CD4-positive, CD25-positive, alpha-beta regulatory T cell (primary cell): Measurements from ENCODE around the gene DSTN. TPM values are rescaled to one million over a fixed set of nuclear protein-coding genes. Genes with fewer than 3 reads are reported as not detected.

ENCODE experiments used
- ATAC-seq, 2 donors: fragments of 150-1000 bp; cut with Tn5 transposase; one replicate each; pipeline ENCODE4 v1.10.0; 2021; ENCODE audit warnings: low read depth in 2 of 2, moderate number of reproducible peaks in 2 of 2, moderate library complexity in 1 of 2
- DNase-seq, 3 donors: peaks; one replicate each; pipeline versions ENCODE4 v3.0.0 to v3.0.0-alpha.2; 2012 to 2022; ENCODE audit warnings: mixed read lengths in 1 of 3
- H3K27ac ChIP-seq: one replicate; pipeline ENCODE4 v1.7.0; 2013; ENCODE audit warnings: mild to moderate bottlenecking, low read length; ENCODE audit not compliant: insufficient read depth, poor library complexity, severe bottlenecking
- H3K27me3 ChIP-seq: one replicate; pipeline ENCODE4 v1.7.0; 2013; ENCODE audit warnings: low read length; ENCODE audit not compliant: control insufficient read depth, insufficient read depth
- H3K36me3 ChIP-seq: one replicate; pipeline ENCODE4 v1.7.0; 2013; ENCODE audit warnings: mild to moderate bottlenecking, low read length, moderate library complexity; ENCODE audit not compliant: control insufficient read depth, insufficient read depth
- H3K4me1 ChIP-seq: 2 replicates; pipeline ENCODE4 v1.7.0; 2013; ENCODE audit warnings: mild to moderate bottlenecking, low read length; ENCODE audit not compliant: insufficient read depth, control insufficient read depth, poor library complexity, severe bottlenecking
- H3K4me3 ChIP-seq: one replicate; pipeline ENCODE4 v1.7.0; 2013; ENCODE audit warnings: low read depth, mild to moderate bottlenecking, low read length, moderate library complexity
- H3K9me3 ChIP-seq, 2 experiments: 1 replicate in 1 of 2; 2 replicates in 1 of 2; pipeline ENCODE4 v1.7.0; 2013; ENCODE audit warnings: low read length in 2 of 2, mild to moderate bottlenecking in 1 of 2, moderate library complexity in 1 of 2; ENCODE audit not compliant: control insufficient read depth in 2 of 2
- H3K27ac Mint-ChIP-seq, 3 donors: one replicate each; pipeline ENCODE4 v1.8.0; 2020 to 2022; ENCODE audit warnings: mild to moderate bottlenecking in 3 of 3, mixed read lengths in 3 of 3, moderate library complexity in 2 of 3
- H3K27me3 Mint-ChIP-seq: one replicate; pipeline ENCODE4 v1.8.0; 2022; ENCODE audit warnings: mild to moderate bottlenecking, mixed read lengths
- H3K36me3 Mint-ChIP-seq: one replicate; pipeline ENCODE4 v1.8.0; 2020; ENCODE audit warnings: mixed read lengths
- H3K4me1 Mint-ChIP-seq, 4 donors: one replicate each; pipeline ENCODE4 v1.8.0; 2020 to 2022; ENCODE audit warnings: mixed read lengths in 4 of 4, mild to moderate bottlenecking in 1 of 4
- H3K4me3 Mint-ChIP-seq, 4 donors: one replicate each; pipeline ENCODE4 v1.8.0; 2020 to 2022; ENCODE audit warnings: mild to moderate bottlenecking in 4 of 4, mixed read lengths in 4 of 4, moderate library complexity in 3 of 4
- H3K9me3 Mint-ChIP-seq, 7 donors: one replicate each; pipeline ENCODE4 v1.8.0; 2020 to 2022; ENCODE audit warnings: mixed read lengths in 7 of 7, mild to moderate bottlenecking in 3 of 7, moderate library complexity in 2 of 7
- polyA plus RNA-seq, 4 donors: library from polyadenylated mRNA; unstranded; fragments of 300-500 nt; fragmentation: Illumina TruSeq; gene quantifications; one replicate each; pipeline ENCODE4 v1.2.3, GENCODE V29; 2021
- total RNA-seq: library from RNA; stranded (reverse); gene quantifications from one replicate; pipeline ENCODE4 v1.2.3, GENCODE V29; 2022

DSTN gene
- total and polyA plus RNA-seq, 5 donors from 2014 or later = 50.6 to 145 (median 106) TPM

DNA sequence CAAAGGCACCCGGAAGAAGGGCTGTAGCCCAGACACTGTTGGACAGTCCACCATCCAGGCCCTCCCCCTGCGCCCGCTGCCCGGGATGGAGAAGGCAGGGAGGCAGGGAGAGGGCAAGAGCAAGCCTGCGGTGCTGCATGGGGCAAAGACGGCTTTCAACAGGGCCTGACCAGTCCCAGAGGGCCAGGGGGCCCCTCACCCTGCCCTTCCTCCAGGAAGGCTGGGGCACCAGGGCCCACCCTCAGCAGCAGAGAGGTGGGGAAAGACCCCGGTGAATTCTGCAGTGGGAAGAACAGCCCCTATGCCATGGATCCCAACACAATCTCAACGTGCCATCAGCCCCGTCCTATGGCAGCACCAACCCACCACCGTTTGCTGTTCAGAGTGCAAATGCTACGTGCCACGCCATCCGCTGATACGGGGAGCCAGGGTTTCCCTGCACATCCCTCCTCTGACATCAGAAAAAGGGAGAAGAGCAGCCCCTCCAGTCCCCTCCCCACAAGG lies 71.1 kb downstream of the DSTN start:
- DNase-seq (no peak), ATAC-seq (no peak)
- Mint-ChIP-seq H3K27ac (peak overlapping the region in 1 of 3 donors; percentile 66), H3K27me3 (no peaks in the 10 kb centered on the region), H3K36me3 (peaks cover 6% of the 10 kb centered on the region), H3K4me3 (no peak overlapping the region), H3K9me3 (no peaks in the 10 kb centered on the region), H3K4me1 (no peaks in the 10 kb centered on the region)
- H3K36me3 ChIP-seq = peaks cover 5% of the 10 kb centered on the region
- no peak overlapping the region for H3K4me3 ChIP-seq
- no peaks in the 10 kb centered on the region for H3K9me3 ChIP-seq
- no peak overlapping the region for H3K27ac ChIP-seq
- no peaks in the 10 kb centered on the region for H3K27me3 ChIP-seq
- H3K4me1 ChIP-seq = no peaks in the 10 kb centered on the region

DNA sequence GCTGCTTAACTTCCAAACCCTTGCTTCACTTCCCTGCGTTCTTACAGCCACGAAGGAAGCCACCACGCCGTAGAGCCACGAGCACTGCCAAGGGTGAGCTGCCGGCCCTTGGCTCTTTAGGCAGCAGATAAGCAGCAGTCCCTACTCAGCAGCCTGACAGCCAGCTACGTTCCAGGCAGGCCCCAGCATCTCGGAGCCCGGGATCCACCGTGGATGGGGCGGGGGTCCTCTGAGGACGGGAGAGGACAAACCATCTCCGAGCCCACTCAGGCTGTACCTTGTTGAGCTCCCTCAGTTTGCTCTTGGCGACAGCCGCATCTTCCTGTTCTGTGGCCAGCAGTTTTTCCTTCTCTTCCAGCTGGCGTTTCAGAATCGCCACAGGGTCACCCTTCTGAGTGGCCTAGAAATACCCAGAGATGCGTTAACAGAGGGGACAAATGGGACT lies 71.7 kb downstream of the DSTN start:
- Histone ChIP-seq H3K27ac (no peak overlapping the region), H3K27me3 (no peaks in the 10 kb centered on the region), H3K4me3 (no peak overlapping the region), H3K4me1 (no peaks in the 10 kb centered on the region), H3K36me3 (peaks cover 5% of the 10 kb centered on the region), H3K9me3 (no peaks in the 10 kb centered on the region)
- H3K27ac Mint-ChIP-seq = no peak overlapping the region
- H3K27me3 Mint-ChIP-seq = no peaks in the 10 kb centered on the region
- H3K4me3 Mint-ChIP-seq = no peak overlapping the region
- peaks cover 6% of the 10 kb centered on the region for H3K36me3 Mint-ChIP-seq
- H3K4me1 Mint-ChIP-seq = no peaks in the 10 kb centered on the region
- DNase-seq = no peak
- no peaks in the 10 kb centered on the region for H3K9me3 Mint-ChIP-seq
- ATAC-seq = no peak

GRCh38 chr20:17641993-17642392 lies 72.1 kb downstream of the DSTN start:
- H3K27me3 Mint-ChIP-seq = no peaks in the 10 kb centered on the region
- no peak overlapping the region for H3K4me3 ChIP-seq
- no peaks in the 10 kb centered on the region for H3K4me1 ChIP-seq
- H3K27ac ChIP-seq = no peak overlapping the region
- H3K4me1 Mint-ChIP-seq = no peaks in the 10 kb centered on the region
- no peak for DNase-seq
- no peaks in the 10 kb centered on the region for H3K9me3 ChIP-seq
- peaks cover 6% of the 10 kb centered on the region for H3K36me3 Mint-ChIP-seq
- H3K36me3 ChIP-seq = peaks cover 5% of the 10 kb centered on the region
- H3K9me3 Mint-ChIP-seq = no peaks in the 10 kb centered on the region
- H3K27ac Mint-ChIP-seq = no peak overlapping the region
- no peaks in the 10 kb centered on the region for H3K27me3 ChIP-seq
- no peak overlapping the region for H3K4me3 Mint-ChIP-seq
- ATAC-seq = no peak

DNA sequence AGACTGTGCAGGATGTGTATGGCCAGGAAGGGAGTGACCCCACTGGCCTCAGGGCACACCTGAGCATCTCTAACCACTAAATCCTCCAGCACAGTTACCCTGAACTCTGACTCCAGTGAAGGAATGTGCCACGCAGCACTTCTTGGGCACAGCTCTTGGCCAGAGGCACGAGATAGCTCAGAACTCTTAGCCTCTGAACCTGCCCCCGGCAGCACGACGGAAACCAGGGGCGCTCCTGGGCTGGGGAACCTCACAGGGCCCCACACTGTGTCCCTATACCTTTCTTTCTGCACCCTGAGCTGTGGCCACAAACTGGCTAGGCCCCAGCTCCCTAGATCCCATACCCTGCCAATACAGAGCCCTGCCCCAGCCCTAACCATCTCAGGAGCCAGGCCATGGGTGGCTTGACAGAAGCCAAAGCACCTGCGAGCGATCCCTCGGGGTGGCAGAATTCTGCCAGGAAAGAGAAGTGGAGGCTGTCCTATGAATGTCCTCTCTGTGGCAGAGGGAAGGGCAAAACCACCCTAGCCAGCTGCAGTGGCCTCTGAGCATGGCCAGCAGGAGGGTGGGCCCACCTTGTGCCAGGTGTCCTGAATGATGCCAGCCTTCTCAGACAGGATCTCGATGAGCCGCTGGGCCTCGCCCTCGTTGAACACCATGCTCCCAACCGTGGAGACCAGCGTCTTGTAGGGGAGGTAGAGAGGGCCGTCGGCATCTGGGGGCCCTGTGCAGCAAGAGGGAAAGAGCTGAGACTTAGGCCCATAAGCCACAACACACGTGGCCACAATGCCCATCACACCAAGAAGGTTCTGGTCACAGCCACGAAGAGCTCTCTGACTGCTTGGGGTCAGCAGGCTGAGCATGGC lies 72.8 kb downstream of the DSTN start:
- no peak for ATAC-seq

DNA sequence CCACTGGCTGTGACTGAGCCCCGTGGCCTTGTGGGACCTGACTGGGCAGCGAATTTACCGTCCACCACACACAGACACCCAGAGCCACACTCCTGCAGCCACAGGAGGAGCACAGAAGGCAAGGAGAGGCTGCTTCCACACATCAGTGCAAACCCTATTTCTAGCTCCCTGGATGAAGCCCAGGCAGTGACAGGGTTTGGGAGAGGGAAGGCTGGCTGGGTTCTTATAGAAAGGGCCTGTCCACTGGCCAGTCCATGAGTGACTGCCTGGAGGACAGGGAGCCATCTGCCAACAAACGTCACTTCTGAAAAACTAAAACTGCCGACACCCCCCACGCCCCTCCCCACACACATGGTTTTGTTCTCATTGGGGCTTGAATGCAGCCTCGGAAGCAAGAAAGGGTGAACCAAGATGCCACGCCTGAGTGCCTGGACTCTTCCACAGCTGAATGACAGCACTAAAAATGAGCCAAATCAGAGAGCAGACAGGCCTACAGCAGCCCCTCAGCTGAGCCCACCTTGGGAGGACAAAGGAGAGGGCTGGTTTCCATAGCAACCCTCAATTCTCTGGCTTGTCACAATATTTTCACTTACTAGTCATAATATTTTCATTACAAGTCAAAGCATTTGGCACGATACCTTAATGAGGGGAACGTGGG lies 73.8 kb downstream of the DSTN start:
- H3K4me1 ChIP-seq = no peaks in the 10 kb centered on the region
- DNase-seq = no peak
- H3K4me3 ChIP-seq = no peak overlapping the region
- H3K36me3 ChIP-seq = peaks cover 2% of the 10 kb centered on the region
- no peaks in the 10 kb centered on the region for H3K9me3 ChIP-seq
- no peak for ATAC-seq
- Mint-ChIP-seq H3K27me3 (no peaks in the 10 kb centered on the region), H3K36me3 (peaks cover 6% of the 10 kb centered on the region), H3K4me1 (no peaks in the 10 kb centered on the region), H3K9me3 (no peaks in the 10 kb centered on the region), H3K4me3 (no peak overlapping the region), H3K27ac (no peak overlapping the region)
- H3K27me3 ChIP-seq = no peaks in the 10 kb centered on the region
- no peak overlapping the region for H3K27ac ChIP-seq

More for the DNA sequence above, 72.8 kb downstream of the DSTN start:
- Mint-ChIP-seq H3K9me3 (no peaks in the 10 kb centered on the region), H3K27me3 (no peaks in the 10 kb centered on the region), H3K4me1 (no peaks in the 10 kb centered on the region), H3K27ac (no peak overlapping the region), H3K36me3 (peaks cover 6% of the 10 kb centered on the region), H3K4me3 (no peak overlapping the region)
- Histone ChIP-seq H3K36me3 (peaks cover 5% of the 10 kb centered on the region), H3K27me3 (no peaks in the 10 kb centered on the region), H3K4me3 (no peak overlapping the region), H3K27ac (no peak overlapping the region), H3K4me1 (no peaks in the 10 kb centered on the region), H3K9me3 (no peaks in the 10 kb centered on the region)
- DNase-seq = no peak

- no peaks in the 10 kb centered on the region for H3K9me3 ChIP-seq
- H3K9me3 Mint-ChIP-seq = no peaks in the 10 kb centered on the region
- H3K36me3 ChIP-seq = peaks cover 2% of the 10 kb centered on the region
- H3K4me1 Mint-ChIP-seq = peaks cover 0 to 2% (median 0%) of the 10 kb centered on the region in 4 donors
- no peak overlapping the region for H3K4me3 Mint-ChIP-seq
- no peaks in the 10 kb centered on the region for H3K4me1 ChIP-seq
- peaks cover 6% of the 10 kb centered on the region for H3K36me3 Mint-ChIP-seq
- no peak overlapping the region for H3K27ac ChIP-seq
- no peaks in the 10 kb centered on the region for H3K27me3 Mint-ChIP-seq
- DNase-seq = no peak
- no peak overlapping the region for H3K4me3 ChIP-seq
- H3K27ac Mint-ChIP-seq = peak overlapping the region in 1 of 3 donors; percentile 23
- no peak for ATAC-seq
- no peaks in the 10 kb centered on the region for H3K27me3 ChIP-seq
Measured at GRCh38 chr20:17644451-17644850, 74.6 kb downstream of the DSTN start.

- Mint-ChIP-seq H3K4me3 (no peak overlapping the region), H3K9me3 (no peaks in the 10 kb centered on the region), H3K36me3 (peaks cover 6% of the 10 kb centered on the region), H3K27ac (no peak overlapping the region), H3K4me1 (peaks cover 0 to 2% (median 0%) of the 10 kb centered on the region in 4 donors), H3K27me3 (no peaks in the 10 kb centered on the region)
- DNase-seq (no peak), ATAC-seq (no peak)
- H3K27ac ChIP-seq = no peak overlapping the region
- H3K9me3 ChIP-seq = no peaks in the 10 kb centered on the region
- H3K36me3 ChIP-seq = peaks cover 2% of the 10 kb centered on the region
- H3K4me3 ChIP-seq = no peak overlapping the region
- H3K27me3 ChIP-seq = no peaks in the 10 kb centered on the region
- no peaks in the 10 kb centered on the region for H3K4me1 ChIP-seq
Measured at GRCh38 chr20:17645010-17645409, 75.1 kb downstream of the DSTN start.
